GM12874 (cell line): ENCODE results near the gene KLK14.

Experiments
- TF ChIP-seq, protein P1 (sequence below): IDR thresholded peaks from 2 replicates; pipeline ENCODE4 v1.5.1; 2011; ENCODE audit warnings: low read depth, mild to moderate bottlenecking, control low read depth, low read length, moderate library complexity; ENCODE audit not compliant: insufficient read depth

Gene KLK14

GRCh38 chr19:51108066-51108804 lies 25.5 kb upstream of the KLK14 start, which contains the start of gene CTU1:
Gene CTU1 (minus strand): TSS chr19:51108409. CDS start chr19:51104569, 3,840 bp downstream.
- TF ChIP-seq, protein P1, sequence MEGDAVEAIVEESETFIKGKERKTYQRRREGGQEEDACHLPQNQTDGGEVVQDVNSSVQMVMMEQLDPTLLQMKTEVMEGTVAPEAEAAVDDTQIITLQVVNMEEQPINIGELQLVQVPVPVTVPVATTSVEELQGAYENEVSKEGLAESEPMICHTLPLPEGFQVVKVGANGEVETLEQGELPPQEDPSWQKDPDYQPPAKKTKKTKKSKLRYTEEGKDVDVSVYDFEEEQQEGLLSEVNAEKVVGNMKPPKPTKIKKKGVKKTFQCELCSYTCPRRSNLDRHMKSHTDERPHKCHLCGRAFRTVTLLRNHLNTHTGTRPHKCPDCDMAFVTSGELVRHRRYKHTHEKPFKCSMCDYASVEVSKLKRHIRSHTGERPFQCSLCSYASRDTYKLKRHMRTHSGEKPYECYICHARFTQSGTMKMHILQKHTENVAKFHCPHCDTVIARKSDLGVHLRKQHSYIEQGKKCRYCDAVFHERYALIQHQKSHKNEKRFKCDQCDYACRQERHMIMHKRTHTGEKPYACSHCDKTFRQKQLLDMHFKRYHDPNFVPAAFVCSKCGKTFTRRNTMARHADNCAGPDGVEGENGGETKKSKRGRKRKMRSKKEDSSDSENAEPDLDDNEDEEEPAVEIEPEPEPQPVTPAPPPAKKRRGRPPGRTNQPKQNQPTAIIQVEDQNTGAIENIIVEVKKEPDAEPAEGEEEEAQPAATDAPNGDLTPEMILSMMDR = no peak

GRCh38 chr19:51107406-51108065 lies 24.8 kb upstream of the KLK14 start:
- TF ChIP-seq, protein P1 = no peak

DNA sequence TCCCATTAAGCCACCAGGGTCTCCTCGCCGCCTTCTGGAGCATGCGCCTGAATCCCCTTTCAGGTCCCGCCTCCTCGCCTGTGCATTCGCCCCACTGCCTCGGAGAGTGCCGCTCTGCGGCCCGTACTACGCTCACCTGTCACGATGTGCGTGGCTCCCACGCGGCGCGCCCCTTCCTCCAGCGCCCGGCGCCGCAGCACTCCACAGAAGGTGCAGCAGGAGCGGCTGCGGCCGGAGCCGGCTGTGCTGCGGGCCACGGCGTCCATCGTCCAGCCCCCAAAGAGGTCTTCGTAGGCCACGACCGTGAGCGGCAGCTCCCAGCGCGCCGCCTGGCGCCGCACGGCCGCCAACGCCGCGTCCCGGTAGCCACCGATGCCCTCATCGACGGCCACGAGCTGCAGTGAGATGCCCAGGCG lies 21.2 kb upstream of the KLK14 start:
- TF ChIP-seq, protein P1 = no peak

DNA sequence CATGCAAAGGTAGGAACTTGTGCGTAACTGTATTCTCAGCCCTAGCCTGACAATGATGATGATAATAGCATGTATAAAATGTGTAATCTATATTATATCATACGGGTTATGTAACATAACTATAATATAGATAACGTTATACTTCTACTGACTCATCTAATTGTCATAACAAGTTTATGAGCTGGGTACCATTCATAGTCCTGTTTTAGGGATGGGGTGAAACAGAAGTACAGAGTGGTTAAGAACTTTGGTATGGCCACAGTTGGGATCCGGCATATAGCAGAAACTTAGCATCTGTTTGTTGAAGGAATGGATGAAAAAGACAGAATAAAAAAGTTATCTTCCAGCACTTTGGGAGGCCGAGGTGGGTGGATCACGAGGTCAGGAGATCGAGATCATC lies 20.3 kb upstream of the KLK14 start:
- TF ChIP-seq, protein P1 = no peak

- TF ChIP-seq, protein P1 = no peak
These were observed 18.6 kb upstream of the KLK14 start for GRCh38 chr19:51101171-51101865.

- TF ChIP-seq, protein P1 = no peak
These were observed 17.9 kb upstream of the KLK14 start for GRCh38 chr19:51100601-51101000.

GRCh38 chr19:51099047-51099382 lies 16.3 kb upstream of the KLK14 start:
- TF ChIP-seq, protein P1 = no peak
